WTC11 (cell line): ENCODE data around the gene COQ7. TPM values are rescaled to one million over a fixed set of nuclear protein-coding genes. Genes with fewer than 3 reads are reported as not detected.

ENCODE experiments used
- ATAC-seq: fragments of 200-7000 bp; cut with Tn5 transposase; 2 replicates; pipeline ENCODE4 v1.10.0; 2021; ENCODE audit warnings: mild to moderate bottlenecking, moderate library complexity
- CTCF ChIA-PET: fragments of 300-600 bp; sonication (Branson Sonifier 250); formaldehyde crosslinking; loops from one replicate; lab custom pipeline; 2021; ENCODE audit warnings: antibody characterized with exemption; lab: Charles Lee
- POLR2A ChIA-PET: fragments of 350-600 bp; sonication (Branson Sonifier 250); formaldehyde crosslinking; loops from one replicate; lab custom pipeline; 2021; ENCODE audit warnings: antibody characterized with exemption; lab: Charles Lee
- DNase-seq: peaks from one replicate; pipeline ENCODE4 v3.0.0; 2021; ENCODE audit warnings: low spot score
- H3K27ac Mint-ChIP-seq: 2 replicates; pipeline ENCODE4 v1.8.0; 2021; ENCODE audit warnings: mixed read lengths
- H3K27me3 Mint-ChIP-seq: 2 replicates; pipeline ENCODE4 v1.8.0; 2021; ENCODE audit warnings: low read depth, mild to moderate bottlenecking, moderate library complexity, mixed read lengths
- H3K36me3 Mint-ChIP-seq: 2 replicates; pipeline ENCODE4 v1.8.0; 2021; ENCODE audit warnings: mixed read lengths
- H3K4me1 Mint-ChIP-seq: 2 replicates; pipeline ENCODE4 v1.8.0; 2022; ENCODE audit warnings: mixed read lengths
- H3K4me3 Mint-ChIP-seq: 2 replicates; pipeline ENCODE4 v1.8.0; 2021; ENCODE audit warnings: mild to moderate bottlenecking, moderate library complexity, mixed read lengths
- H3K9me3 Mint-ChIP-seq: 2 replicates; pipeline ENCODE4 v1.8.0; 2021; ENCODE audit warnings: mixed read lengths
- AR ChIP-seq: fragments of 250-450 bp; sonication (Bioruptor Pico); IDR thresholded peaks from 2 replicates; pipeline ENCODE4 v1.9.0; 2021; ENCODE audit warnings: mild to moderate bottlenecking
- ATF1 ChIP-seq: sonication (generic); formaldehyde crosslinking; IDR thresholded peaks from 2 replicates; pipeline ENCODE4 v1.8.1; 2023; ENCODE audit warnings: mild to moderate bottlenecking, moderate library complexity, missing genetic modification reagents
- ATF2 ChIP-seq: sonication (generic); formaldehyde crosslinking; IDR thresholded peaks from 2 replicates; pipeline ENCODE4 v1.8.1; 2022; ENCODE audit warnings: low read depth, missing genetic modification reagents, borderline replicate concordance
- CBFB ChIP-seq: sonication (generic); formaldehyde crosslinking; IDR thresholded peaks from 2 replicates; pipeline ENCODE4 v1.8.1; 2022; ENCODE audit warnings: mild to moderate bottlenecking, low read depth, missing genetic modification reagents
- E2F1 ChIP-seq: sonication (generic); formaldehyde crosslinking; IDR thresholded peaks from 2 replicates; pipeline ENCODE4 v1.8.0; 2022; ENCODE audit warnings: mild to moderate bottlenecking, missing genetic modification reagents
- E2F5 ChIP-seq: sonication (generic); formaldehyde crosslinking; IDR thresholded peaks from 2 replicates; pipeline ENCODE4 v1.8.1; 2022; ENCODE audit warnings: mild to moderate bottlenecking, moderate library complexity, missing genetic modification reagents
- ESRRA ChIP-seq: sonication (generic); formaldehyde crosslinking; IDR thresholded peaks from 2 replicates; pipeline ENCODE4 v1.8.1; 2022; ENCODE audit warnings: mild to moderate bottlenecking, missing genetic modification reagents, borderline replicate concordance
- ETV6 ChIP-seq: sonication (generic); formaldehyde crosslinking; IDR thresholded peaks from 2 replicates; pipeline ENCODE4 v1.8.1; 2022; ENCODE audit warnings: mild to moderate bottlenecking, missing genetic modification reagents
- FOXK1 ChIP-seq: sonication (generic); formaldehyde crosslinking; IDR thresholded peaks from 2 replicates; pipeline ENCODE4 v1.8.0; 2022; ENCODE audit warnings: mild to moderate bottlenecking, moderate library complexity, missing genetic modification reagents
- GRHL2 ChIP-seq: fragments of 250-450 bp; sonication (Bioruptor Pico); IDR thresholded peaks from 2 replicates; pipeline ENCODE4 v1.8.0; 2022; ENCODE audit warnings: mild to moderate bottlenecking, moderate library complexity; ENCODE audit not compliant: insufficient replicate concordance, severe bottlenecking
- JAZF1 ChIP-seq: fragments of 250-450 bp; sonication (Bioruptor Pico); IDR thresholded peaks from 2 replicates; pipeline ENCODE4 v1.9.0; 2021; ENCODE audit warnings: moderate library complexity, mild to moderate bottlenecking, inconsistent platforms
- KAT7 ChIP-seq: sonication (generic); formaldehyde crosslinking; IDR thresholded peaks from 2 replicates; pipeline ENCODE4 v1.8.1; 2023; ENCODE audit warnings: missing genetic modification reagents, mild to moderate bottlenecking, borderline replicate concordance
- MLX ChIP-seq: sonication (generic); formaldehyde crosslinking; IDR thresholded peaks from 2 replicates; pipeline ENCODE4 v1.8.1; 2023; ENCODE audit warnings: mild to moderate bottlenecking, missing genetic modification reagents, moderate library complexity
- NR2C2 ChIP-seq: sonication (generic); formaldehyde crosslinking; IDR thresholded peaks from 2 replicates; pipeline ENCODE4 v1.8.0; 2022; ENCODE audit warnings: mild to moderate bottlenecking, missing genetic modification reagents
- NR3C1 ChIP-seq: sonication (generic); formaldehyde crosslinking; conservative IDR thresholded peaks from 2 replicates; pipeline ENCODE4 v1.8.1; 2023; ENCODE audit warnings: low read depth, mild to moderate bottlenecking, missing genetic modification reagents
- STAT6 ChIP-seq: sonication (generic); formaldehyde crosslinking; conservative IDR thresholded peaks from 2 replicates; pipeline ENCODE4 v1.8.1; 2023; ENCODE audit warnings: mild to moderate bottlenecking, low read depth, missing genetic modification reagents, moderate library complexity
- USF1 ChIP-seq: sonication (generic); formaldehyde crosslinking; IDR thresholded peaks from 2 replicates; pipeline ENCODE4 v1.8.0; 2022; ENCODE audit warnings: mild to moderate bottlenecking, missing genetic modification reagents
- ZBTB21 ChIP-seq: sonication (generic); formaldehyde crosslinking; IDR thresholded peaks from 2 replicates; pipeline ENCODE4 v1.8.1; 2023; ENCODE audit warnings: mild to moderate bottlenecking, missing genetic modification reagents, borderline replicate concordance
- ZNF263 ChIP-seq: sonication (generic); formaldehyde crosslinking; IDR thresholded peaks from 2 replicates; pipeline ENCODE4 v1.8.1; 2022; ENCODE audit warnings: low read depth, mild to moderate bottlenecking, moderate library complexity, missing genetic modification reagents
- ZNF423 ChIP-seq: fragments of 250-450 bp; sonication (Bioruptor Pico); IDR thresholded peaks from 2 replicates; pipeline ENCODE4 v2.1.2; 2022; ENCODE audit warnings: mild to moderate bottlenecking, moderate library complexity
- total RNA-seq: library from RNA; stranded (reverse); gene quantifications from 3 replicates; pipeline ENCODE4 v1.2.3, GENCODE V29; 2021

Gene COQ7
- total RNA-seq, 1 experiment from 2014 or later: 20.7 TPM

GRCh38 chr16:19088341-19088916, 21.0 kb downstream of the COQ7 start:
- POLR2A ChIA-PET: no interaction called here
- Mint-ChIP-seq H3K27me3 (peaks cover 18% of the 10 kb centered on the region), H3K27ac (no peak overlapping the region), H3K4me3 (no peak overlapping the region), H3K36me3 (no peaks in the 10 kb centered on the region), H3K9me3 (peaks cover 13% of the 10 kb centered on the region), H3K4me1 (no peaks in the 10 kb centered on the region)
- TF ChIP-seq STAT6 (CRISPR knock-in tag) (no peak), ZBTB21 (no peak), ZNF423 (CRISPR knock-in tag) (no peak), NR3C1 (CRISPR knock-in tag) (no peak), CBFB (no peak), FOXK1 (CRISPR knock-in tag) (no peak), JAZF1 (no peak), ETV6 (CRISPR knock-in tag) (no peak), ATF1 (CRISPR knock-in tag) (no peak), E2F1 (CRISPR knock-in tag) (no peak), MLX (CRISPR knock-in tag) (no peak), ATF2 (no peak), NR2C2 (no peak), ESRRA (CRISPR knock-in tag) (no peak), USF1 (no peak), E2F5 (CRISPR knock-in tag) (no peak), GRHL2 (no peak), AR (CRISPR knock-in tag) (no peak), KAT7 (CRISPR knock-in tag) (no peak), ZNF263 (no peak)
- no peak for ATAC-seq
- CTCF ChIA-PET: interaction anchor here (1.6 kb wide), 1 partner anchor 91 kb away, joined by 5 read pairs; no protein-coding TSS in a partner anchor
- no peak for DNase-seq
